GM12874 (cell line): Measurements from ENCODE around the gene RGL1.

Source experiments
- TF ChIP-seq, protein P1 (sequence below): IDR thresholded peaks from 2 replicates; pipeline ENCODE4 v1.5.1; 2011; ENCODE audit warnings: low read depth, mild to moderate bottlenecking, control low read depth, low read length, moderate library complexity; ENCODE audit not compliant: insufficient read depth

The RGL1 gene

DNA sequence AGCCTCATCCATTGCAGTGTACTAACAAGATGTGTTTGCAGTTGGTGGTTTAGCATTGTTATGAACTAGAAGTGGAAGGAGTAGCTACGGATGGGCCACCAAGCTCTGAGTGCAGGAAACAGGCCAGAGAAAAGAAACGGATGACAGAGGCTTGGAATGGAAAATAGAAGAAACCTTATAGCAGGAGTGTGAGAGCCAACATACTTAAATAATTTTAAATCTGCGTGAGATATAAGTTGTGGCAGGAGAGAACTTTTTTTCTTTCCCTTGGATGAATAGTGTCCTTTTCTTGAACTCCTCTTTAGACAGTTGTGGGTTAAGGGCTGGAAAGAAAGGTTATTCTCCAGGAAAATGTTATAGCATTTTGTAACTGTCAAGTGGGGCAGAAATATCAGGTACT lies 54.2 kb downstream of the RGL1 start:
- TF ChIP-seq, protein P1, sequence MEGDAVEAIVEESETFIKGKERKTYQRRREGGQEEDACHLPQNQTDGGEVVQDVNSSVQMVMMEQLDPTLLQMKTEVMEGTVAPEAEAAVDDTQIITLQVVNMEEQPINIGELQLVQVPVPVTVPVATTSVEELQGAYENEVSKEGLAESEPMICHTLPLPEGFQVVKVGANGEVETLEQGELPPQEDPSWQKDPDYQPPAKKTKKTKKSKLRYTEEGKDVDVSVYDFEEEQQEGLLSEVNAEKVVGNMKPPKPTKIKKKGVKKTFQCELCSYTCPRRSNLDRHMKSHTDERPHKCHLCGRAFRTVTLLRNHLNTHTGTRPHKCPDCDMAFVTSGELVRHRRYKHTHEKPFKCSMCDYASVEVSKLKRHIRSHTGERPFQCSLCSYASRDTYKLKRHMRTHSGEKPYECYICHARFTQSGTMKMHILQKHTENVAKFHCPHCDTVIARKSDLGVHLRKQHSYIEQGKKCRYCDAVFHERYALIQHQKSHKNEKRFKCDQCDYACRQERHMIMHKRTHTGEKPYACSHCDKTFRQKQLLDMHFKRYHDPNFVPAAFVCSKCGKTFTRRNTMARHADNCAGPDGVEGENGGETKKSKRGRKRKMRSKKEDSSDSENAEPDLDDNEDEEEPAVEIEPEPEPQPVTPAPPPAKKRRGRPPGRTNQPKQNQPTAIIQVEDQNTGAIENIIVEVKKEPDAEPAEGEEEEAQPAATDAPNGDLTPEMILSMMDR = no peak

DNA sequence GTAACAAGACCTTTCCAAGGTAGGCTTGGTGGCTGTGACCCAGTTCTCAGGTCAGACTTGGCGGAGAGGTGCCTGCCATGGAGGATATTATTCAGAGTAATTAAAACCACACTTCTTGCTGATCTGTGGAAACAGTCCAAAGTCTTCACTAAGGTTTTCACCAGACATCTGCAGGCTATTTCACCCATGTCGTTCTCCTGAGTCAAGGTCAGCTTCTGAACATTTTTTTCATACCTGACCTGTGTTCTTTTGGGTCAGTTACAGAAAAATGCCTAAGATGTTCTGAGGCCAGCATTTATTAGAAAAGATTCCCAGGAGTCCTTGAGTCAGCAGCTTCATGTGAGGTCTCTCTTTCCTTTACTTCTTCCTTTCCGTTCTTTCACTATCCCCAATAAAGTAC lies 54.9 kb downstream of the RGL1 start:
- TF ChIP-seq, protein P1 = no peak

DNA sequence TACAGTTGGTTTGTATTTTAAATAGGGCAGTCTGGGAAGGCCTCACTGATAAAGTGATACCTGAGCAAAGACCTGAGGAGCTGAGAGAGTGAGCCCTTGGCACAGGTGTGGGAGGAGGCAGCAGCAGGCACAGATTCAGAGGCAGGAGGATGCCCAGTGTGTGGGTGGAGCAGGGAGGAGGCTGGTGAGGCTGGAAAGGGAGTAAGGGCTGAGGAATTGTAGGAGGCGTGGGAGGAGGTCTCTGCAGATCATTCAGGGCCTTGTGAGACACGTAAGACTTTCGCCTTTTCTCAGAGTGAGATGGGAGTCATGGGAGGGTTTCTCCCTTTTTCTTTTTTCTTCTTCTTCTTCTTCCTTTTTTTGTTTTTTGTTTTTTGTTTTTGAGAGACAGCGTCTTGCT lies 58.0 kb downstream of the RGL1 start:
- TF ChIP-seq, protein P1 = no peak

DNA sequence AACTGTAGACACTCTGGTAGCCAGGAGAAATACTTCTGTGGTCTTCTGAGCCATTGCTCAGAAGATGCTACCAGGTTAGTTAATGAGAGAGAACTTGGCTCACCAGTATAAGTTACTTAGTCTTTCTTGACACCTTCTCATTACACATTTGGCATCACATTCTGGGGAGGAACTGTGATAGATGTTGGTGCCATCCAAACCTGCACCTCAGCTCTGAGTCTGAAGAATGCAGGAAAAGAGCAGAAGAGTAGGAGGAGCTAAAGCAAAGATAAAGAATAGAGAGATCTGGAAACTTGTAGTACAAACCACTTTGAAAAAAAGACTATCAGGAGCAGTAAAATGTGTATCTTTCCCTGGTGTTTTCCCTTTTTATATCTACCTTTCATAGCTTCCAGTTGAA lies 58.9 kb downstream of the RGL1 start:
- TF ChIP-seq, protein P1 = no peak

DNA sequence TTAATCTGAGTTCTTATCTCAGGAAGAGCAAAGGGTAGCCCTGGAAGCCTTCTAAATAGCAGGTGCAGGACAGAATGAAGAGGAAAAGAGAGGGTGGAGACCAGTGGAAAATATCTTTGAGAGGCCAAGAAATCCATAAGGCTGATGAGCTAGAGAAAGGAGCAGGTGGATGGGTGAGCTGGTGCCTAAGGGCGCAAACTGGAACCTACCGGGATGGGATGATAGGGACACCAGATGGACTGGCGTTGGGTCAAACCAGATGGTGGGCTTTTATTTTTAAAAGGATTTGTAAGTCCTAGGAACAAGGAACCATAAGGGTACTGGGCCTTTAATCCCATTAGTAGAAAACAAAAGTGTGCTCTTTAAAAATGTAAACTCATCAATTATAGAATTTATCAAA lies 59.7 kb downstream of the RGL1 start:
- TF ChIP-seq, protein P1 = no peak

DNA sequence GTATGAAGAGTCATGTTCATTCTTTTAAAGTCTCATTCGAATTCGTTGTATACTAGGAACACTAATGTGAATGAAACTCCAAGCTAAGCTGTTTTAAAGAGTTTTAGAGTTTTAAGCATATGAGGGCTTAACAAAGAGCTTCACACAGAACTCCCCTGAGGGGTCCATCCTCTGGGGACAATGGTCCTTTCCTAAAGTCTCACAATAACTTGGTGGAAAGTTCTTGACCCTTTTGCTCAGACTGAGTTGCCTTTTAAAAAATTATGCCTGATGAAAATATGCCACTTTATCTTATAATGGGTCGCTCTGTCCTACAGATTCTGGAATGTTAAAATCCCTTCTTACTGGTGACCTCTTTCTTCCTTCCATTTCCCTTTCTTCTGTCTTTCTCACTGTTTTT lies 64.3 kb downstream of the RGL1 start:
- TF ChIP-seq, protein P1 = no peak

DNA sequence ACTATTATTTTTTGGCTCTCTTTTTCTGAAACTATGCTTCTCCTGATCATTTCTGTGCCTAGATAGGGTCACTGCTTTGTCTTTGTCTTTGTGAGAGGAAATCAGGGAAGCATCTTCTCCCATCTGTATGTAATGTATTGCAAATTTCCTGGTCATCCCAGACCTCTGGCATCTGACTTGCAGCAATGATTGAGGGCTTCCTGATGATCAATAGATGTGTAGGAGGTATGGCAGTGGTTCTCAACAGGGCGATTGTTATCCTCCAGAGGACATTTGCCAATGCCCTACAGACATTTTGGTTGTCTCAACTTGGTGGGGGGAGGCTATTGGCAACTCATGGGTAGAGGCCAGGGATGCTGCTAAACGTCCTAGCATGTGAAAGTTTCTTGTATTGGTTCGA lies 64.7 kb downstream of the RGL1 start:
- TF ChIP-seq, protein P1 = no peak
